IMR-90 (cell line): ENCODE results near the gene NFIA. TPM values are rescaled to one million over a fixed set of nuclear protein-coding genes. Genes with fewer than 3 reads are reported as not detected.

ENCODE experiments used
- ATAC-seq: fragments of 200-7000 bp; cut with Tn5 transposase; 2 replicates; pipeline ENCODE4 v1.9.1; 2020; ENCODE audit warnings: low read depth, mild to moderate bottlenecking, moderate library complexity
- BruUV-seq: library from RNA; stranded (reverse); fragments of 400-500 nt; replicated peaks from 2 replicates; lab custom pipeline; 2021; lab: Mats Ljungman, UMichigan
- CTCF ChIA-PET: fragments of 300-600 bp; formaldehyde crosslinking; extraction: SDS; loops from one replicate; lab custom pipeline; 2021; ENCODE audit warnings: antibody characterized with exemption; lab: Yijun Ruan, JAX
- POLR2A ChIA-PET: fragments of 300-600 bp; sonication (Branson Sonifier 250); formaldehyde crosslinking; loops from one replicate; lab custom pipeline; 2022; ENCODE audit warnings: antibody characterized with exemption; ENCODE audit not compliant: unreplicated experiment; lab: Charles Lee
- DNase-seq: peaks from one replicate; pipeline ENCODE4 v3.0.0; 2013
- H2AFZ ChIP-seq: replicated peaks from 2 replicates; pipeline ENCODE3; 2013; ENCODE audit warnings: low read length, mild to moderate bottlenecking; ENCODE audit not compliant: poor library complexity
- H2AK5ac ChIP-seq: 2 replicates; pipeline ENCODE4 v1.6.1; 2013; ENCODE audit warnings: low read depth, low read length, inconsistent platforms
- H2AK9ac ChIP-seq: replicated peaks from 2 replicates; pipeline ENCODE3; 2013; ENCODE audit warnings: mild to moderate bottlenecking, low read depth, low read length, moderate library complexity; ENCODE audit not compliant: poor library complexity
- H2BK120ac ChIP-seq: 2 replicates; pipeline ENCODE4 v1.6.1; 2013; ENCODE audit warnings: low read depth, low read length, inconsistent platforms
- H2BK15ac ChIP-seq: 3 replicates; pipeline ENCODE4 v1.6.1; 2013; ENCODE audit warnings: low read depth, low read length, inconsistent platforms
- H2BK20ac ChIP-seq: 2 replicates; pipeline ENCODE4 v1.6.1; 2013; ENCODE audit warnings: low read depth, mild to moderate bottlenecking, inconsistent platforms, low read length, moderate library complexity
- H2BK5ac ChIP-seq: 2 replicates; pipeline ENCODE4 v1.6.1; 2013; ENCODE audit warnings: mild to moderate bottlenecking, low read depth, low read length, inconsistent platforms; ENCODE audit not compliant: poor library complexity, severe bottlenecking
- H3K14ac ChIP-seq: replicated peaks from 2 replicates; pipeline ENCODE4 v1.6.1; 2013; ENCODE audit warnings: low read depth, low read length, inconsistent platforms
- H3K18ac ChIP-seq: 2 replicates; pipeline ENCODE4 v1.6.1; 2013; ENCODE audit warnings: low read depth, low read length, control low read depth
- H3K23ac ChIP-seq: 2 replicates; pipeline ENCODE4 v1.6.1; 2013; ENCODE audit warnings: low read depth, low read length, inconsistent platforms
- H3K27ac ChIP-seq: 2 replicates; pipeline ENCODE4 v1.5.1; 2013; ENCODE audit warnings: mild to moderate bottlenecking, control low read depth, low read length; ENCODE audit not compliant: insufficient read depth
- H3K27me3 ChIP-seq: 2 replicates; pipeline ENCODE4 v1.6.1; 2013; ENCODE audit warnings: low read length; ENCODE audit not compliant: control insufficient read depth, insufficient read depth
- H3K36me3 ChIP-seq: 2 replicates; pipeline ENCODE4 v1.6.1; 2013; ENCODE audit warnings: low read length, mixed read lengths; ENCODE audit not compliant: control insufficient read depth, insufficient read depth
- H3K4ac ChIP-seq: 2 replicates; pipeline ENCODE4 v1.6.1; 2013; ENCODE audit warnings: low read depth, low read length, inconsistent platforms
- H3K4me1 ChIP-seq: 2 replicates; pipeline ENCODE4 v1.6.1; 2013; ENCODE audit warnings: low read length, mixed read lengths; ENCODE audit not compliant: control insufficient read depth, insufficient read depth
- H3K4me2 ChIP-seq: 2 replicates; pipeline ENCODE4 v1.6.1; 2013; ENCODE audit warnings: low read depth, mild to moderate bottlenecking, control low read depth, low read length, moderate library complexity
- H3K4me3 ChIP-seq: 2 replicates; pipeline ENCODE4 v1.5.1; 2013; ENCODE audit warnings: low read depth, mild to moderate bottlenecking, control low read depth, low read length, moderate library complexity; ENCODE audit not compliant: insufficient read depth
- H3K56ac ChIP-seq: 2 replicates; pipeline ENCODE4 v1.6.1; 2013; ENCODE audit warnings: low read length, inconsistent platforms; ENCODE audit not compliant: insufficient read depth; ENCODE audit errors: extremely low read depth
- H3K79me1 ChIP-seq, 2 experiments: 2 replicates each; pipeline ENCODE4 v1.6.1; 2013; ENCODE audit warnings: low read length in 2 of 2, inconsistent platforms in 1 of 2, low read depth in 1 of 2
- H3K9ac ChIP-seq: 2 replicates; pipeline ENCODE4 v1.6.1; 2013; ENCODE audit warnings: low read depth, low read length, control low read depth
- H3K9me1 ChIP-seq: 2 replicates; pipeline ENCODE4 v1.6.1; 2013; ENCODE audit warnings: low read length, inconsistent platforms; ENCODE audit not compliant: insufficient read depth
- H3K9me3 ChIP-seq: 2 replicates; pipeline ENCODE4 v1.6.1; 2013; ENCODE audit warnings: low read length; ENCODE audit not compliant: control insufficient read depth, insufficient read depth
- H4K20me1 ChIP-seq: 2 replicates; pipeline ENCODE4 v1.6.1; 2013; ENCODE audit warnings: low read length, inconsistent platforms; ENCODE audit not compliant: insufficient read depth
- H4K5ac ChIP-seq: 2 replicates; pipeline ENCODE4 v1.6.1; 2013; ENCODE audit warnings: mild to moderate bottlenecking, low read depth, low read length, control low read depth
- H4K8ac ChIP-seq, 2 experiments: 2 replicates each; pipeline ENCODE4 v1.6.1; 2013; ENCODE audit warnings: low read depth in 2 of 2, low read length in 2 of 2, control low read depth in 1 of 2, inconsistent platforms in 1 of 2
- H4K91ac ChIP-seq: 2 replicates; pipeline ENCODE4 v1.6.1; 2013; ENCODE audit warnings: low read depth, low read length, inconsistent platforms; ENCODE audit not compliant: insufficient read depth
- BHLHE40 ChIP-seq: fragments of 150-350 bp; IDR thresholded peaks from 2 replicates; pipeline ENCODE4 v1.6.1; 2016; ENCODE audit warnings: mild to moderate bottlenecking, low read depth, low read length
- CEBPB ChIP-seq: IDR thresholded peaks from 2 replicates; pipeline ENCODE4 v1.6.1; 2012; ENCODE audit warnings: low read depth, low read length, improper control_type of control experiment
- CHD1 ChIP-seq: IDR thresholded peaks from 2 replicates; pipeline ENCODE4 v1.6.1; 2012; ENCODE audit warnings: low read depth, low read length, improper control_type of control experiment
- MAFK ChIP-seq: IDR thresholded peaks from 2 replicates; pipeline ENCODE4 v1.6.1; 2012; ENCODE audit warnings: low read depth, low read length, improper control_type of control experiment
- MAZ ChIP-seq: IDR thresholded peaks from 2 replicates; pipeline ENCODE4 v1.6.1; 2012; ENCODE audit warnings: low read depth, mild to moderate bottlenecking, low read length, improper control_type of control experiment, moderate library complexity, borderline replicate concordance
- MXI1 ChIP-seq: IDR thresholded peaks from 2 replicates; pipeline ENCODE4 v1.6.1; 2012; ENCODE audit warnings: low read depth, mild to moderate bottlenecking, low read length, moderate library complexity, borderline replicate concordance
- NFE2L2 ChIP-seq: fragments of 150-350 bp; IDR thresholded peaks from 2 replicates; pipeline ENCODE4 v1.6.1; 2016; ENCODE audit warnings: low read depth, mild to moderate bottlenecking, low read length
- RFX5 ChIP-seq: IDR thresholded peaks from 2 replicates; pipeline ENCODE4 v1.8.0; 2012; ENCODE audit warnings: low read depth, mild to moderate bottlenecking, low read length, moderate library complexity
- SMC3 ChIP-seq: fragments of 150-350 bp; IDR thresholded peaks from 2 replicates; pipeline ENCODE4 v1.6.1; 2016; ENCODE audit warnings: low read depth, mild to moderate bottlenecking, antibody characterized with exemption, low read length, moderate library complexity
- WGBS, 2 experiments: methylation state at CpG; one replicate each; pipeline versions ENCODE4 v1.1.5 to v1.1.7; 2013; ENCODE audit warnings: missing lambda C conversion rate in 2 of 2; ENCODE audit not compliant: insufficient read length in 1 of 2; ENCODE audit errors: extremely low coverage in 2 of 2; 5-methylcytosine and 5-hydroxymethylcytosine counted together
- dilution Hi-C: fragments of 300-500 bp; cut with HindIII; formaldehyde crosslinking; loops from one replicate; pipeline ENCODE4 v1.14.3; 2018; ENCODE audit warnings: low sequenced_read_pairs; ENCODE audit not compliant: unreplicated experiment
- in situ Hi-C: fragments of 300-500 bp; cut with MboI; formaldehyde crosslinking; loops from 3 replicates; pipeline ENCODE4 v1.14.3; 2019; ENCODE audit warnings: low sequenced_read_pairs, inconsistent platforms, mixed read lengths
- intact Hi-C: fragments of 100-400 bp; cut with micrococcal nuclease; formaldehyde crosslinking; loops from 2 replicates; pipeline ENCODE4 v1.10.0; 2022
- polyA plus RNA-seq, 3 experiments: library from polyadenylated mRNA; depleted of rRNA; stranded (reverse); fragments of >200 nt; gene quantifications; 2 replicates each; pipeline ENCODE4 v1.2.3, GENCODE V29; 2012; ENCODE audit warnings: low replicate concordance in 1 of 3
- total RNA-seq: library from RNA; depleted of rRNA; stranded (reverse); fragments of >200 nt; gene quantifications from 2 replicates; pipeline ENCODE4 v1.2.3, GENCODE V29; 2012
- TF ChIP-seq, protein P1 (sequence below): fragments of 150-350 bp; IDR thresholded peaks from 2 replicates; pipeline ENCODE4 v1.6.1; 2017; ENCODE audit warnings: mild to moderate bottlenecking, antibody characterized with exemption, low read length, low read depth
- TF ChIP-seq, protein P2 (sequence below): conservative IDR thresholded peaks from 2 replicates; pipeline ENCODE4 v1.5.1; 2012; ENCODE audit warnings: mild to moderate bottlenecking, low read depth, low read length, improper control_type of control experiment

NFIA gene
- total and polyA plus RNA-seq, 2 of the 4 experiments (the other 2 are of a cell fraction), result 1.6 to 2.2 TPM

DNA sequence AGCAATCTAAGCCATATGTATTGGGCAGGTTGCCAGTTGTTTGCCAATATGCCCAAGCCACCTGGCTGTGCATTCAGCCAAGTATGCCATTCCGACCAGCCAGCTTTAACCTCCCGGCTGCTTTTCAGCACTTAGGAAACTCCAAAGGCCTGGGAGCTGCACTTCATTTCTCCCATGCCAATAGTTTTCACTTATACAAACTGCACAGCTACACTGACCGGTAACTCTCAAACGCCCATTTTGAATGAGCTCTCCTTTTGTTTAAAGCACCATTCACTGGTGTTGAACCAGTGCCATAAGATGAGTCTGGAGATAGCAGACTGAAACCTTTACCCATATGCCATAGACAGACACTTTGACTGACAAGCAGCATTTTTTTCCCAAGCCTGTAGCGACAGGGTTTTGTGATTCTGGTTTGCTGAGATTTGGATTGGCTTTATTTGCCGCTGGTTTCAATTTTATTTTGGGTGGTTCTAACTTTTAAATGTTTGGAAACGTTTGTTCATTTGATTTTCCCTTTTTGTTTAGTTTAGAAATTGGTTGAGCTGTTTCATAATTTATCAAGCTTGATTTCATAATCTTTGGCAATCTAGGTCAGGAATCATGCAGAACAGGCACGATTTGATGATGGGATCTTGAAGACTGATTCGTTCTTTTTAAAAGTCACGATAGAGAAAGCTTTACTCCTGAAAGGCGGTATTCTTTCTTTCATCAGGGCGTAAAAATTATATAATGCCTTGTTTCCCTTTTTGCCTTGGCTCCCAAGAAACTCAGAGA is 144.6 kb downstream of the NFIA start:
- H3K27me3 ChIP-seq, result no peaks in the 10 kb centered on the region
- H4K8ac ChIP-seq, result no peak overlapping the region
- H3K18ac ChIP-seq, result no peak overlapping the region
- no peak overlapping the region for H3K27ac ChIP-seq
- 80% methylated on average over 2 of the region's 12 CpGs; no CpG with 5 or more reads in 1 of the 2 experiments for WGBS, 2 experiments
- dilution Hi-C loops, result no loop called here
- H2AK5ac ChIP-seq, result no peak overlapping the region
- no peak overlapping the region for H3K4ac ChIP-seq
- H3K9me3 ChIP-seq, result no peaks in the 10 kb centered on the region
- DNase-seq (no peak), ATAC-seq (no peak)
- H3K4me3 ChIP-seq, result no peak overlapping the region
- in situ Hi-C loops, result no loop called here
- H4K20me1 ChIP-seq, result no peaks in the 10 kb centered on the region
- H3K9ac ChIP-seq, result no peak overlapping the region
- intact Hi-C loops, result no loop called here
- H3K23ac ChIP-seq, result no peak overlapping the region
- ChIA-PET POLR2A (no interaction called here), CTCF (no interaction called here)
- no peak overlapping the region for H2BK5ac ChIP-seq
- H3K4me2 ChIP-seq, result no peak overlapping the region
- H2AFZ ChIP-seq, result no peak overlapping the region
- H3K9me1 ChIP-seq, result no peaks in the 10 kb centered on the region
- no peak overlapping the region for H2BK20ac ChIP-seq
- no TSS peak for BruUV-seq
- no peaks in the 10 kb centered on the region for H3K79me1 ChIP-seq
- H4K91ac ChIP-seq, result no peak overlapping the region
- no peak overlapping the region for H3K14ac ChIP-seq
- no peak overlapping the region for H4K5ac ChIP-seq
- H3K36me3 ChIP-seq, result no peaks in the 10 kb centered on the region
- no peak overlapping the region for H3K56ac ChIP-seq
- H2BK120ac ChIP-seq, result no peak overlapping the region
- no peak overlapping the region for H2BK15ac ChIP-seq
- TF ChIP-seq CEBPB, result no peak
- no peak for TF ChIP-seq MAFK
- no peak for TF ChIP-seq CHD1
- no peak for TF ChIP-seq RFX5
- TF ChIP-seq, protein P1, sequence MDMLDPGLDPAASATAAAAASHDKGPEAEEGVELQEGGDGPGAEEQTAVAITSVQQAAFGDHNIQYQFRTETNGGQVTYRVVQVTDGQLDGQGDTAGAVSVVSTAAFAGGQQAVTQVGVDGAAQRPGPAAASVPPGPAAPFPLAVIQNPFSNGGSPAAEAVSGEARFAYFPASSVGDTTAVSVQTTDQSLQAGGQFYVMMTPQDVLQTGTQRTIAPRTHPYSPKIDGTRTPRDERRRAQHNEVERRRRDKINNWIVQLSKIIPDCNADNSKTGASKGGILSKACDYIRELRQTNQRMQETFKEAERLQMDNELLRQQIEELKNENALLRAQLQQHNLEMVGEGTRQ, result no peak
- TF ChIP-seq SMC3, result no peak
- TF ChIP-seq, protein P2, sequence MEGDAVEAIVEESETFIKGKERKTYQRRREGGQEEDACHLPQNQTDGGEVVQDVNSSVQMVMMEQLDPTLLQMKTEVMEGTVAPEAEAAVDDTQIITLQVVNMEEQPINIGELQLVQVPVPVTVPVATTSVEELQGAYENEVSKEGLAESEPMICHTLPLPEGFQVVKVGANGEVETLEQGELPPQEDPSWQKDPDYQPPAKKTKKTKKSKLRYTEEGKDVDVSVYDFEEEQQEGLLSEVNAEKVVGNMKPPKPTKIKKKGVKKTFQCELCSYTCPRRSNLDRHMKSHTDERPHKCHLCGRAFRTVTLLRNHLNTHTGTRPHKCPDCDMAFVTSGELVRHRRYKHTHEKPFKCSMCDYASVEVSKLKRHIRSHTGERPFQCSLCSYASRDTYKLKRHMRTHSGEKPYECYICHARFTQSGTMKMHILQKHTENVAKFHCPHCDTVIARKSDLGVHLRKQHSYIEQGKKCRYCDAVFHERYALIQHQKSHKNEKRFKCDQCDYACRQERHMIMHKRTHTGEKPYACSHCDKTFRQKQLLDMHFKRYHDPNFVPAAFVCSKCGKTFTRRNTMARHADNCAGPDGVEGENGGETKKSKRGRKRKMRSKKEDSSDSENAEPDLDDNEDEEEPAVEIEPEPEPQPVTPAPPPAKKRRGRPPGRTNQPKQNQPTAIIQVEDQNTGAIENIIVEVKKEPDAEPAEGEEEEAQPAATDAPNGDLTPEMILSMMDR, result no peak
- no peak for TF ChIP-seq BHLHE40
- no peak for TF ChIP-seq NFE2L2
- TF ChIP-seq MXI1, result no peak
- no peak for TF ChIP-seq MAZ
- H3K4me1 ChIP-seq, result no peaks in the 10 kb centered on the region
- H2AK9ac ChIP-seq, result no peak overlapping the region
